Natural killer cell (primary cell): ENCODE results near the gene GPATCH2L. TPM values are rescaled to one million over a fixed set of nuclear protein-coding genes. Genes with fewer than 3 reads are reported as not detected.

Experiments
- ATAC-seq, 3 donors: fragments of 150-1000 bp in 2 of 3; fragments of 200-7000 bp in 1 of 3; cut with Tn5 transposase; 1 replicate in 1 of 3; 2 replicates in 2 of 3; pipeline ENCODE4 v1.10.0; 2021; ENCODE audit warnings: mild to moderate bottlenecking in 2 of 3, moderate library complexity in 2 of 3
- DNase-seq, 2 donors: peaks; one replicate each; pipeline versions ENCODE4 v3.0.0 to v3.0.0-alpha.2; 2013 to 2021; ENCODE audit warnings: mixed read lengths in 1 of 2
- H3K27ac ChIP-seq: one replicate; pipeline ENCODE4 v1.5.1; 2013; ENCODE audit warnings: mild to moderate bottlenecking, low read length
- H3K27me3 ChIP-seq: one replicate; pipeline ENCODE4 v1.6.1; 2013; ENCODE audit warnings: low read length; ENCODE audit not compliant: control insufficient read depth, insufficient read depth
- H3K36me3 ChIP-seq: one replicate; pipeline ENCODE4 v1.6.1; 2013; ENCODE audit warnings: low read length; ENCODE audit not compliant: control insufficient read depth, insufficient read depth
- H3K4me1 ChIP-seq: one replicate; pipeline ENCODE4 v1.6.1; 2013; ENCODE audit warnings: low read length; ENCODE audit not compliant: control insufficient read depth, insufficient read depth
- H3K4me3 ChIP-seq: one replicate; pipeline ENCODE4 v1.5.1; 2013; ENCODE audit warnings: low read length
- H3K9me3 ChIP-seq: one replicate; pipeline ENCODE4 v1.6.1; 2013; ENCODE audit warnings: low read length; ENCODE audit not compliant: control insufficient read depth, insufficient read depth
- H3K27ac Mint-ChIP-seq, 2 donors: one replicate each; pipeline ENCODE4 v1.8.0; 2022; ENCODE audit warnings: mild to moderate bottlenecking in 2 of 2, mixed read lengths in 2 of 2, moderate library complexity in 1 of 2
- H3K27me3 Mint-ChIP-seq, 2 donors: one replicate each; pipeline ENCODE4 v1.8.0; 2022; ENCODE audit warnings: low read depth in 2 of 2, mixed read lengths in 2 of 2
- H3K36me3 Mint-ChIP-seq: one replicate; pipeline ENCODE4 v1.8.0; 2022; ENCODE audit warnings: mixed read lengths
- H3K4me1 Mint-ChIP-seq, 2 donors: one replicate each; pipeline ENCODE4 v1.8.0; 2022; ENCODE audit warnings: mixed read lengths in 2 of 2
- H3K4me3 Mint-ChIP-seq: one replicate; pipeline ENCODE4 v1.8.0; 2022; ENCODE audit warnings: mild to moderate bottlenecking, moderate library complexity, mixed read lengths
- H3K9me3 Mint-ChIP-seq, 2 donors: one replicate each; pipeline ENCODE4 v1.8.0; 2022; ENCODE audit warnings: mixed read lengths in 2 of 2
- WGBS: methylation state at CpG from one replicate; pipeline ENCODE4 v1.1.7; 2013; ENCODE audit warnings: missing lambda C conversion rate; ENCODE audit not compliant: insufficient coverage; 5-methylcytosine and 5-hydroxymethylcytosine counted together
- intact Hi-C: fragments of 100-400 bp; cut with micrococcal nuclease; formaldehyde crosslinking; loops from one replicate; pipeline ENCODE4 v1.14.2; 2022
- total RNA-seq, 4 donors: library from RNA; stranded (reverse); fragments of 120-200 nt in 1 of 4; gene quantifications; one replicate each; pipeline versions ENCODE4 v1.2.3 to v1.2.4, GENCODE V29; 2013 to 2022
- TF ChIP-seq, protein P1 (sequence below): fragments of 200-600 bp; IDR thresholded peaks from one replicate; pipeline ENCODE4 v1.8.0; 2022; ENCODE audit warnings: antibody characterized with exemption

GPATCH2L gene
- total RNA-seq, 3 donors from 2014 or later (not counting 1 experiment from before 2014, with no cell fraction given) = 69.1 to 111 (median 90.4) TPM

DNA sequence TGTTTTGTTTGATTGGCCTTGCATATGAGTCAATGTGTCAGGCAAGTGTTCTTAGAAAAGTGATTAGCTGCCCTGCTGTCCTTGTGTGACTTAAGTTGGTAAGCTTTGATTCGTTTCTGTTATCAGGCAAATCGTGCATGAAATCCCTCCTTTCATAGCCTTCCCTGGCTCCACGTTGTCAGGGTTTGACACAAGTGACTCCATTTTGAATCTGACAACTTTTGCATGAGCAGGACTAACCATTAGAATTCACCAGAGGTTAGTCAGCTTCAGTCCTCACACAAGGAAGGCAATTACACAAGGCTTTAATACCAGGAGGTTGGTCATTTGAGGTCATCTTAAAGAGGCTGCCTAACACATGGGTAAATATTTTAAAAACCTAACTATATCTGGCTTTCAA lies 68.2 kb downstream of the GPATCH2L start:
- Histone ChIP-seq H3K27ac (no peak overlapping the region), H3K4me1 (no peaks in the 10 kb centered on the region), H3K9me3 (no peaks in the 10 kb centered on the region), H3K27me3 (no peaks in the 10 kb centered on the region), H3K36me3 (no peaks in the 10 kb centered on the region), H3K4me3 (no peak overlapping the region)
- intact Hi-C loops = no loop called here
- peaks cover 0 to 9% of the 10 kb centered on the region in 2 donors for H3K27me3 Mint-ChIP-seq
- no peak overlapping the region for H3K27ac Mint-ChIP-seq
- TF ChIP-seq, protein P1, sequence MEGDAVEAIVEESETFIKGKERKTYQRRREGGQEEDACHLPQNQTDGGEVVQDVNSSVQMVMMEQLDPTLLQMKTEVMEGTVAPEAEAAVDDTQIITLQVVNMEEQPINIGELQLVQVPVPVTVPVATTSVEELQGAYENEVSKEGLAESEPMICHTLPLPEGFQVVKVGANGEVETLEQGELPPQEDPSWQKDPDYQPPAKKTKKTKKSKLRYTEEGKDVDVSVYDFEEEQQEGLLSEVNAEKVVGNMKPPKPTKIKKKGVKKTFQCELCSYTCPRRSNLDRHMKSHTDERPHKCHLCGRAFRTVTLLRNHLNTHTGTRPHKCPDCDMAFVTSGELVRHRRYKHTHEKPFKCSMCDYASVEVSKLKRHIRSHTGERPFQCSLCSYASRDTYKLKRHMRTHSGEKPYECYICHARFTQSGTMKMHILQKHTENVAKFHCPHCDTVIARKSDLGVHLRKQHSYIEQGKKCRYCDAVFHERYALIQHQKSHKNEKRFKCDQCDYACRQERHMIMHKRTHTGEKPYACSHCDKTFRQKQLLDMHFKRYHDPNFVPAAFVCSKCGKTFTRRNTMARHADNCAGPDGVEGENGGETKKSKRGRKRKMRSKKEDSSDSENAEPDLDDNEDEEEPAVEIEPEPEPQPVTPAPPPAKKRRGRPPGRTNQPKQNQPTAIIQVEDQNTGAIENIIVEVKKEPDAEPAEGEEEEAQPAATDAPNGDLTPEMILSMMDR = no peak
- H3K4me3 Mint-ChIP-seq = no peak overlapping the region
- H3K36me3 Mint-ChIP-seq = no peaks in the 10 kb centered on the region
- no peak for DNase-seq
- no peak for ATAC-seq
- H3K9me3 Mint-ChIP-seq = peaks cover 0 to 2% of the 10 kb centered on the region in 2 donors
- 93% methylated on average over 3 of the region's 3 CpGs for WGBS
- H3K4me1 Mint-ChIP-seq = no peaks in the 10 kb centered on the region

DNA sequence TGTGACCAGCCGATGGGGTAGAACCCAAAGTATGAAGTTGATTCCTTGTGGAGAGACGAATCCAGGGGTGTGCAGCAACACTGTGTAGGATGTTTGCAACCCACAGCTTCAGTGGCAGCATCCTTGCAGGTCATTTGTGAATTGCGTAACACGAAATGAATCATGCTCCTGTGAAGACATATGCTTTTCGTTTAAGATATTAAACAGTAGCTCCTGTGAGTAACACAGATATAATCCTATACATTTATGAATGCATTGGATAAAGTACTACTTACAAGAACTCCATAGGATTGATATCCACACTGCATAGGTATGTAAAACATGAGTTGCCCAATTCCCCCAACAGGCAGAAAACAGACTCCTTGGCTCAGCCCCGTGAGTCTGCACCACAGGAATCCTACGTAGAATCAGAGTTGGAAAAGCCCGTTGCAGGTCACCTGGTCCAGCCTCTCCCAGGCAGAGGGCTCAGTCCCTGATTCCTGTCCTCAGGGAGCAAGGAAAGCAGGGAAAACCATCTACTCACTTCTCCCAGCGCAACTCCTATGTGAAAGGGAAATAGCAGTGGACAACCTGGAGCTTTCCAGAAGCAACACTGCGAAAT lies 75.8 kb downstream of the GPATCH2L start:
- Mint-ChIP-seq H3K36me3 (no peaks in the 10 kb centered on the region), H3K27me3 (no peaks in the 10 kb centered on the region), H3K4me1 (no peaks in the 10 kb centered on the region), H3K4me3 (no peak overlapping the region), H3K27ac (no peak overlapping the region), H3K9me3 (peaks cover 0 to 2% of the 10 kb centered on the region in 2 donors)
- Histone ChIP-seq H3K4me3 (no peak overlapping the region), H3K36me3 (no peaks in the 10 kb centered on the region), H3K4me1 (no peaks in the 10 kb centered on the region), H3K27me3 (no peaks in the 10 kb centered on the region), H3K27ac (no peak overlapping the region), H3K9me3 (no peaks in the 10 kb centered on the region)
- DNase-seq (no peak), ATAC-seq (no peak)
- TF ChIP-seq, protein P1 = no peak
- WGBS = 87% methylated on average over 10 of the region's 10 CpGs
- intact Hi-C loops = no loop called here

DNA sequence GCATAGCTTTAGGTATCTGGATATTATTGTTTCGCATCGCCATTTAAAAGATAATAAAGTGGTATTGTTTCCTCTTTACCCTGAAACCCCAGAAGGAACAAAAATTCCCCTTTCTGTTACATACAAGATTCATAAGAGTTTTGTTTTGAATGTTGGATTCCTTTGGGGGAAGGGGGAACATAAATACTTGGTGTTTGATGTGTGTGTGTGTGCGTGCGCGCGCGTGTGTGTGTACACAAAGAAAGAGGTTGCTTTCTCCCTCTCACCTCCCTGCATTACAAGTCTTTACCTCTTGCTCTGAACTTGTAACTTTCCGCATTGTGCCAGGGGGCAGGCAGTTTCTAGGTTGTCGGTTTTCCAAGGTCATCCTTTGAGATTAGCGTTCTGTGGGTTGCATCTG lies 76.4 kb downstream of the GPATCH2L start:
- 91% methylated on average over 8 of the region's 10 CpGs for WGBS
- Histone ChIP-seq H3K4me3 (no peak overlapping the region), H3K27ac (no peak overlapping the region), H3K4me1 (no peaks in the 10 kb centered on the region), H3K36me3 (no peaks in the 10 kb centered on the region), H3K9me3 (no peaks in the 10 kb centered on the region), H3K27me3 (no peaks in the 10 kb centered on the region)
- DNase-seq = no peak
- no peaks in the 10 kb centered on the region for H3K27me3 Mint-ChIP-seq
- no peak overlapping the region for H3K27ac Mint-ChIP-seq
- no peaks in the 10 kb centered on the region for H3K36me3 Mint-ChIP-seq
- no peak overlapping the region for H3K4me3 Mint-ChIP-seq
- no peaks in the 10 kb centered on the region for H3K4me1 Mint-ChIP-seq
- no peak for ATAC-seq
- peaks cover 0 to 2% of the 10 kb centered on the region in 2 donors for H3K9me3 Mint-ChIP-seq
- intact Hi-C loops = no loop called here
- TF ChIP-seq, protein P1 = no peak

DNA sequence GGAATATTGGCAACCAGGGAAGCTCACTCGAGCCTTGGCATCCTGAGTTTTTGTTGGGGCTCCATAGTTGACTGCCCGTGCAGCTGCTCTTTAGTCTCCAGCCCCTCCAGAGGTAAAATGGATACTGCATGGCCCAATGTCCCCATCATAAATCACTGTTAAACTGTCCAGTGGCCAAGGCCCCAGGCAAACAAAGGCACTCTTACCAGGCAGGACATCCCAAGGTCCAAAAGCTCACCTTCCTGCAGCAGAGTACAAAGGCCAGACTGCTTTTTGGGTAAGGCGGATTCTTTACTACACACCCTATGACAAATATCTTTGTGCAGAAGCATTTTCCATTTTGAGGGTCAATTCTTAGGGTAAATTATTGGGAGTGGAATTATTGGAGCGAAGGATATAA lies 81.1 kb downstream of the GPATCH2L start:
- Histone ChIP-seq H3K4me1 (no peaks in the 10 kb centered on the region), H3K27me3 (no peaks in the 10 kb centered on the region), H3K36me3 (no peaks in the 10 kb centered on the region), H3K9me3 (no peaks in the 10 kb centered on the region), H3K27ac (no peak overlapping the region), H3K4me3 (no peak overlapping the region)
- DNase-seq (no peak), ATAC-seq (no peak)
- no peak overlapping the region for H3K27ac Mint-ChIP-seq
- intact Hi-C loops = no loop called here
- H3K36me3 Mint-ChIP-seq = no peaks in the 10 kb centered on the region
- no peaks in the 10 kb centered on the region for H3K9me3 Mint-ChIP-seq
- no peaks in the 10 kb centered on the region for H3K27me3 Mint-ChIP-seq
- TF ChIP-seq, protein P1 = no peak
- H3K4me3 Mint-ChIP-seq = no peak overlapping the region
- WGBS = 39% methylated on average over 2 of the region's 4 CpGs
- no peaks in the 10 kb centered on the region for H3K4me1 Mint-ChIP-seq
